ENCODE data around the gene F7.

The F7 gene

GRCh38 chr13:113138792-113139551 is 33.4 kb downstream of the F7 start:
- DNase-seq (ENCODE audit: low read depth, low spot score): no peak

GRCh38 chr13:113139577-113139976 is 34.0 kb downstream of the F7 start:
- no peak for DNase-seq (ENCODE audit: low read depth, low spot score)

- DNase-seq (ENCODE audit: low read depth, low spot score): no peak
Observed at GRCh38 chr13:113140677-113141600, 35.3 kb downstream of the F7 start.

- DNase-seq (ENCODE audit: low read depth, low spot score): no peak
Observed at GRCh38 chr13:113141601-113141970, 36.0 kb downstream of the F7 start.

GRCh38 chr13:113142876-113143275 is 37.3 kb downstream of the F7 start:
- DNase-seq (ENCODE audit: low read depth, low spot score): no peak

- no peak for DNase-seq (ENCODE audit: low read depth, low spot score)
Observed at GRCh38 chr13:113143466-113144254, 38.1 kb downstream of the F7 start.

- DNase-seq (ENCODE audit: low read depth, low spot score): no peak
Observed at GRCh38 chr13:113144255-113144629, 38.7 kb downstream of the F7 start.

- DNase-seq (ENCODE audit: low read depth, low spot score): no peak
Observed at GRCh38 chr13:113145496-113145895, 39.9 kb downstream of the F7 start.

- DNase-seq (ENCODE audit: low read depth, low spot score): no peak
Observed at GRCh38 chr13:113145911-113146598, 40.5 kb downstream of the F7 start.

- DNase-seq (ENCODE audit: low read depth, low spot score): no peak
Observed at GRCh38 chr13:113146750-113147149, 41.2 kb downstream of the F7 start.

- DNase-seq (ENCODE audit: low read depth, low spot score): no peak
Observed at GRCh38 chr13:113147206-113147605, 41.6 kb downstream of the F7 start.

GRCh38 chr13:113148407-113148806 is 42.8 kb downstream of the F7 start:
- DNase-seq (ENCODE audit: low read depth, low spot score): no peak

GRCh38 chr13:113148940-113149503 is 43.4 kb downstream of the F7 start:
- DNase-seq (ENCODE audit: low read depth, low spot score): no peak

- no peak for DNase-seq (ENCODE audit: low read depth, low spot score)
Observed at GRCh38 chr13:113149711-113150549, 44.3 kb downstream of the F7 start.

GRCh38 chr13:113150550-113151365 is 45.2 kb downstream of the F7 start:
- no peak for DNase-seq (ENCODE audit: low read depth, low spot score)

GRCh38 chr13:113151745-113152690 is 46.4 kb downstream of the F7 start:
- peak; percentile 50 for DNase-seq (ENCODE audit: low read depth, low spot score)

- DNase-seq (ENCODE audit: low read depth, low spot score): no peak
Observed at GRCh38 chr13:113152691-113152983, 47.0 kb downstream of the F7 start.

Data from astrocyte of the hippocampus (primary cell).